Measurements from ENCODE around the gene TPBGL.
"Not testable (repeated sequence)": the region's sequence is repeated elsewhere in the genome, so short reads cannot be mapped to it uniquely, and the experiment has no call there.

The TPBGL gene

DNA sequence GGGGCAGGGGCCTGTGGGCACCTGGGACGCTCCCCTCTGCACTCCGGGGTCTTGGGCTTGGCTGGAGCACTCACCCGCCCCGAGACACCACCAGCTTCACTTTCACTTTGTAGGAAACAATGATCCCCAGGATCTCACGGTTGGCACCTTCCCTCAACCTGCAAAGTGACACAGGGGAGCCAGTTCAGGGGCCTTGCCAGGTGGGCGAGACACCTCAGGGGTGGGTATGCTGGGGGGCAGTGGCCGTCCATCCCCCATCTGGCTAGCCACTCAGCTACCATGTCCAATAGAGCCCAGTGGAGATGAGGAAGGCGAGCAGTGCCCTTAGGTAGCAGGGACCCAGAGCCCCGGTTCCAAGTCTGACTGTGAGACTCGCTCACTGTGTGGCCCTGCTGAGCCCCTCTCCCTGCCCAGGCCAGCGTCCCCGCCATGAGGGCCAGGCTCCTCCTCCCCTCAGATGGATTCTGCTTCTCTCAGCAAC is 32.3 kb downstream of the TPBGL start:
- DNase-seq (ENCODE audit: low spot score), result no peak

DNA sequence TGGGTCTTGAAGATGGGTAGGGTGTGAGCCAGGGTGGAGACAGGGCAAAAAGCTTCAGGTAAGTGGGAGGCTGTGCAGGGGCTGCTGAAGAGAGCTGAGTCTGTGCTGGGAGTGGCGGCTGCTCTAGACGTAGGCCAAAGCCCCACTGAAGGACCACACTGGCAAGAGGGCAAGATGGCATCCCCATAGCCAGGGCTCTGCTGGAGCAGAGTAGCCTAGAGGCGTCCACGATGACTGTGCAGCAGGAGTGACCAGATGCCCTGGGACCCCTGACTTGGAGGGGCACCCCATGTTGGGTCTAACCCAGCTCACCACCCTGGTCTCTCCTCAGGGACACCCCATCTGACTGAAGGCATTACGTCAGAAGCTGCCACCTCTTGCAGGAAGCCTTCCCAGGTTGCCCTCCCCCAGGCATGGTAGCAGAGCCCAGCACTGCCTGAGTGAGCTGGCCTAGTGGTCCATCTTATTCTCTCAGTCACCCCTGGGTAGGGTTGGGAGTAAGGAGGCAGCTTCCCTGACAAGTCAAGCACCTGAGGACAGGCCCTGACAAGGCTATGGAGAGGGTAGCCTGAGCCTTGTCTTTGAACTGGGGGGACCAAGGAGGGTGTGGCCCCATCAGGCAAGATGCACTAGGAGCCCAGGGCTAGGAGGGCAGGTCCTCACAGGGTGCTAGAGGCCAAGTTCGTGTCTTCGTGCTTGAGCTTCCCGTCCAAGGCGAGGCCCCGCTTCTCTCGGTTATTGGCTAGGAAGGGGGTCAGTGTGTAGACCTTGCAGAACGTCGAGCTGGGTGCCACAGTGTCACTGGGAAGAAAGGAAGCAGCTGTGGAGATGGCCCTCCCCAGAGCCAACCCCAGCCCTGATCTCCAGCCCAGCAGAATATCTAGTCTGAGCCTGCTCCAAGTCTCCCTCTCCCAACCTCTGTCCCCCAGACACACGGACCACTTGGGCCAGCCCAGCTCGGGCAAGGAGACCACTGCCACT is 33.1 kb downstream of the TPBGL start:
- DNase-seq (ENCODE audit: low spot score), result no peak

DNA sequence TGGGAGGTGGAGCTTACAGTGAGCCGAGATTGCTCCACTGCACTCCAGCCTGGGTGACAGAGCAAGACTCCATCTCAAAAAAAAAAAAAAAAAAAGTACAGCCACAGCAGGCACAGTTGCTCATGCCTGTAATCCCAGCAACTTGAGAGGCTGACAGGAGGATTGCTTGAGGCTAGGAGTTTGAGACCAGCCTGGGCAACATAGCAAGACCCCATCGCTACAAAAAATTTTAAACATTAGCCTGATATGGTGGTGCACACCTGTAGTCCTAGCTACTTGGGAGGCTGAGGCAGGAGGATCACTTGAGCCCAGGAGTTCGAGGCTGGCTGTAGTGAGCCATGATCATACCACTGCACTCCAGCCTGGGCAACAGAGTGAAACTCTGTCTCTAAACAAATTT is 34.1 kb downstream of the TPBGL start:
- not testable (repeated sequence) for DNase-seq (ENCODE audit: low spot score)

DNA sequence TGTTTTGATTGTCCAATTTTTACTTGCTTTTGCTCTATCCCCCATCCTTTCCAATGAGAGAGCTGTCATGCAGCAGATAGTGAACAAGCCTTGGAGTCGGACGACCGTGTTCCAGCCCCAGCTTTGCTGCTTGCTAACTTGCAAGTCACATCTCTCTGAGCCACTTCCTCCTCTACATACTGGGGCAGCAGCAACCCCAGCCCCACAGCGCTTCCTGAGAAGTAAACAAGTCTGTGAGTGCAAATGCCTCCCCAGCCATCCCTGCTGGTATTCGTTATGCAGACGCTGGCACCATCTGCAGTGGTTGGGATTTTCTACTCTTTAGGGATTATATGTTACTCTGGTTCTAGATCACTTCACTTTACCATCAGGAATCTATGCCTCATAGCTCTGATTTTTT is 35.0 kb downstream of the TPBGL start:
- no peak for DNase-seq (ENCODE audit: low spot score)

DNA sequence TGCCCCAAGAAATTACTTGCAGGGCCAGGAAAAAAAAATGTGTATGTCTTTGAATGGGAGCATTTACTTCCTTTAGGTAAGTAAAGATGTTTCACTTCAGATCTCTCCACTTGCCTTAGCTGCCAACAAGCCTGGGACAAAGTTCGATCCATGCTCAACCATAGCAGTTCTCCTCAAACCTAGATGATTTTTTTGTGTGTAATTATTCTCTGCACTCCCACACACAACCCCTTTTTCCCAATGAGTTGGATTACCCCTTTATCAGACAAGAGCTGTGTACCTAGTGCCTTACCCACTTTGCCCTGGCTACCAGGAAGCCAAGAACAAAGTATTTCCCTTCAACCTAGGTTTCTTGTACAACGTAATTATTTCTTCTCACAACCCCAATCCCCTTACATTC is 35.6 kb downstream of the TPBGL start:
- no peak for DNase-seq (ENCODE audit: low spot score)

DNA sequence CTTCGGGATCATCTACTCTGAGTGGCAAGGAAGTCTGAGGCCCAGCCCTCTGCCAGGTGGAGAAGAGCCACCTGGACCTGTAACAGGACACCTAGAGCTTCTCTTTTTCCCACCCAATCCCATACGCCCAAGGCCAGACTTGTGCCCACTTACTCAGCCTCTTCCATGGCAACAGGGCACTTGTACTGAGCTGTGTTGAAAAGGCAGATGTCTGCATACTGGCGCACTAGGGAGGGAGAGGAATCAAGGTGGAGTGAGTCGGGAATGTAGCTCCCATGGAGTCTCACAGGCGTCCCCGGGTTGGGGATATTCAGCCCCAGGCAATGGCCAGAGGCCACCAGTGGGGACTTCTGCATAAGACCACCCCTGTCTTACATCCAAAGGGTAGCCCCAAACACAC is 36.1 kb downstream of the TPBGL start:
- DNase-seq (ENCODE audit: low spot score), result no peak

DNA sequence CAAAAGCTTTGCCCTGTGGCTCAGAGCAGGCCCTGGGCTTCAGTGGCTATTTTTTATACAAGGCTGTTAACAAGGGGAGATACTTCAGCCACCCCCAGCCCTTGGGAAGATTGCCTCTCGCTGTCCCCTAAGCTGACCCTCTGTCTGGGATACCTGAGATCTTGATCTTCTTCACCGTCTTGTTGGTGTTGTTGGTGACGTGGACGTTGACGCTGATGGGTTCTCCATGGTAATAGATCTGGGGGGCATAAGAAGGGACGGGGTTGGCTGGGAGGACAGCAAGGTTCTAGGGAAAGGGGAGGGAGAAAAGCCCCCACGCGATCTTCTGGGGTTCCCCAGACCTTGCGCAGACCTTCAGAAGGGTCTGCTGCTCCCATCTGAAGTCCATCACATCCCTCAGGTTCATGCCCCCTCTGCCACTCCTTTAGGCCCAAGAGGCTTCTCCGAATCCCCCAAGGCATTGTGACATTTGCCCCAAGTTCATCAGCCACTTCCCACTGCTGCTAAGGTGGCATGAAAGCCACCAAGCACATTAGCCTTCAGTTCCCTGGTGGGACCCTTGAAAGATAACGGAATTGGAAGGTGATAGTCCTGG is 36.7 kb downstream of the TPBGL start:
- no peak for DNase-seq (ENCODE audit: low spot score)

DNA sequence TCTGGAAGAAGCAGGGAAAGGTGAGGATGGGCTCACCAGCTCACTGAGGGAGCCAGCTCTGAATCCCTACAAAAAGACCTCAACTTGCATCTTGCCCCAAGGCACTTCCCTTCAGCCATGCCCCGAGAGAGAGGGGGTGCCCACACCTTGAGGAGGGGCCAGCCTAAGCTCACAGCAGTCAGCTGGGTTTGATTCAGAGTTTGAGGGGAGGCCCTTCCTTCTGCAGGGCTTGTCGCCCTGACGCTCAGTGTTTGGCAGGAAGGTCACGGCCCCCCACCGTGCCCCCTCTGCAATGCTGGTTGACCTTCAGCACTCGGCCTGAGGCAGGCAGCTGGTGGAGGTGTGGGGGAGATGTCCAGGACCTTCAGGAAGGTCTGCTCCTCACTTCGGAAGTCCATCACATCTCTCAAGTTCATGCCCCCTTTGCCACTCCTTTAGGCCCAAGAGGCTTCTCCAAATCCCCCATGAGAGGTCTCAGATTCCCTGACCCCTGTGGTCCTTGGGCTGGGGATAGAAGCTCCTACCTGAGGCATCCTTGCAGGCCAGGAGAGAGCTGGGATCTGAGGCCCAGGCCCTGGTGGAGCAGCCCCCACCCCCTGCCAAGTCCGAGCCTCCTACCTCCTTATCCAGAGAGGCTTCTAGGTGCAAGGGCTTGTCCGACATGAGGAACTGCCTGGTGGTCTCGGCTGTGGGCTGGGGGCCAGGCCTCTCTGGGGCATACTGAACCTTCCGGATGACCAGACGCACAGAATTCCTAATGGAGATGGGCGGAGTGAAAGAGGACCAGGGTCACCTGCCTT is 37.6 kb downstream of the TPBGL start:
- DNase-seq (ENCODE audit: low spot score), result no peak

DNA sequence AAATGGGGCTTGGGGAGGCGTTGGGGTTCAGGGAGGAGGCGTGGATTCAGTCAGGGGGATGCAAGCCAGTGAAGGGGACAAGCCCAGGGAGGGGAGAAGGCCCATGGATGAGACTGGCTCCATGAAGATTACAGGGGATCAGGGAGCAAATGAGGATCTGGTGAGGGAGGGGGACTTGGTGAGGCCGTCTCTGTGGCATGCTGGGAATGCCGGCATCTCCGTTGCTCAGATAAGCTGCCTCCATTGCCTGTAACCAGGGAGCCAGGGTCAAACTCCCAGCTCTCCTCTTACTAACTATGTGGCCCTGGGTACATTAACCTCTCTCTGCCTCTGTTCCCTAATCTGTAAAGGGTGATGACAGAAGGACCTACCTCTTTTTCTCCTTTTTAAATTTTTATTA is 38.7 kb downstream of the TPBGL start:
- no peak for DNase-seq (ENCODE audit: low spot score)

DNA sequence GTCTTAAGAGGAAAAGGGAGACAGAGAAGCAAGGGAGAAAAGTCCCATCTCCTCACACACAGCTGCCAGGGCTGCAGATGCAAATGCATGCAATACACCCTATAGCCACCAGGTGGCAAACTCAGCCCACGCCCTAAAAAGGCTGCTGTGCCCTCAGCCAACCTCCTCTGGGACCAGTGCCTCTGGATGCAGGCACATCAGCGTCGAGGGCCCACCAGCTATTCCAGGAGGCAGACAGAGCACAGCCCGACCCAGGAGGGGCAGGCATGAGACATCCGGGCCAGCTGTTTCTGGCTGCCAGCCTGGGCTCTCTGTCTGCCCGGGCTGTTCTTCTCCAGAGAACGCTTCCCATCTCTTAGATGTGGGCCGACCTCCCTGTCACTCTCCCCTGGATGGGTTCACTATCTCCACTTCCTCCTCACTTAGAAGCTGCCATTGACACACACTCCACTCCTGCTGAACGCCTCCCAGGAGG is 39.7 kb downstream of the TPBGL start:
- peak; percentile 91 for DNase-seq (ENCODE audit: low spot score)

DNA sequence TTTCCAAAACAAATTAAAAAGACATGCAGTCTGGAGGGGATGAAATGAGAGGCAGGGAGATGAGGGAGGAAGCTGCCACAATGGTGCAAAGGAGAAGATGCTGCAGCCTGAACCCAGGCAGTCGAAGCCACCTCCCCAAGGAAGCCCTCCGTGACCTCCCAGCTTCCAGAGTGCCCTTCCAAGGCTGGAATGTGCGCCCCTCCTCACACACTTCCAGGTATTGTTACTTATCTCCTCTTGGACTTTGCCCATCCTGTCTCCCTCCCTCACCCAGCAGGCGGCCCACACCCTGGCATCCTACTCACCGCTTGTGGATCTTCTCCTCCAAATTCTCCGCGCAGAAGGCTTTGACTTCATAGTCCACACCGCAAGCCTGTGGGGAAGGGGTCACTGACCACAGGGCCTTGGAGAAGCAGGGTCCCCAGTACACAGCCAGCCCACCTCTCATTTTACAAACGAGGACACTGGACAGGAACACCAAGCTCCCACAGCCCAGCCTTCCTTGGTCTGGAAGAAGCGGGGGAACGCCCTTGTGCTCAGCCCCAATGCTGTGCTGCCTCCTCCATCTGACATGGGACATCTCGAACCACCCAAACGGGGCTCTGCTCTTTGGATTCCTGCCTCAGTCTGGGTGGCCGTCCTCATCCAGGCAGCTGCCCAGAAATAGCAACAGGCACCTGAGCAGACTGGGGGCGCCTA is 40.3 kb downstream of the TPBGL start:
- no peak for DNase-seq (ENCODE audit: low spot score)

DNA sequence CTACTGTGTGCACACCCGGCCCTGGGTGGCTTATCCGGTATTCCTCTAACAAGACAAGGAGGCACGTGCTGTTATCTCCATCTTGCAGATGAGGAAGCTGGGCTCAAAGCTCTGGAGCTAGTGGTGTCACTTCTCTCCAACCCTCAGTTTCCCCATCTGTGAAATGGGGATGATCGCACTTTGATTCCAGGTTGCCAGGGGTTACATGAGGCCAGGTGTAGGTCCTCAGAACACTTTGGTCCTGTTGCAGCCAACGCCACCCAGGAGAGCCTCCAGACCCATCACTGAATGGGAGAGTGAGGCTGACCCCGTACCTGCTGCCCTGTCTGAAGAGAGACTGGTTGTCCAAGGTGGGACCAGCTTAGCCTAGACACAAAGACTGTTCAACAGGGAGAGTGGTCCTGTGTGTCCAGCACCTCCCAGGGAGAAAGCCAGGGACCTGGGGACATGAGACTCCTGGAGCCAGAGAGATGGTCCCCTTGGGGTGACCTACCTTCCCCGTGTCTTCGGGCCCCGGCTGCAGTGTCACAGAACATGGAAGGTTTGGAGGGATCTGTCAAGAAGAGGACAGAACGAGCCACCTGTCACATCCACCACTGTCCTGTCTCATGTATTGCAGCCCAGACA is 41.0 kb downstream of the TPBGL start:
- no peak for DNase-seq (ENCODE audit: low spot score)

DNA sequence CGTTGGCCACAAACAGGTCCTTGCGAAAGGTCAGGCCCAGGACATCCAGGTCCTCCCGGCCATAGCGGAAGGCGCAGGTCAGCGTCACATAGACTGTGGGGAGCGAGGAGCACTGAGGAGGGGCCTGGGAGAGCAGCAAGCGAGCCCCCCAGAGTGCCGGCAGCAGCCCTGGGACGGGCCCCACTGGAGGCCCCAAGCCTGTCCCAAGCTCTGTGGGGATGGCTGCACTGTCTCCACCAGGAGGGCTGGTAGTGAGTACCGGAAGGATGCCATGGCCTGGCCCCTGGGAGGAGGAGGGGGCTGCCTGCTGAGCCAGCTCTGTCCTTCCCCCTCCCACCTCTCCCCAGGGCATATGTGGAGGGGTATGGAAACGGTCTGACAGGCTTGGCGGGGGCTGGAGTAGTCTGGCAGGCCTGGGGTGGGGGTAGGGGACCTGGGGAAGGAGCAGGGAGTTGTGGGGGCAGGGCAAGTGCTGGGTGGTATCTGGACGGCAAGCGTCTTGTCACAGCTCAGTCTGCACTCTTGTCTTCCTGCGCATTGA is 42.9 kb downstream of the TPBGL start:
- DNase-seq (ENCODE audit: low spot score), result no peak

DNA sequence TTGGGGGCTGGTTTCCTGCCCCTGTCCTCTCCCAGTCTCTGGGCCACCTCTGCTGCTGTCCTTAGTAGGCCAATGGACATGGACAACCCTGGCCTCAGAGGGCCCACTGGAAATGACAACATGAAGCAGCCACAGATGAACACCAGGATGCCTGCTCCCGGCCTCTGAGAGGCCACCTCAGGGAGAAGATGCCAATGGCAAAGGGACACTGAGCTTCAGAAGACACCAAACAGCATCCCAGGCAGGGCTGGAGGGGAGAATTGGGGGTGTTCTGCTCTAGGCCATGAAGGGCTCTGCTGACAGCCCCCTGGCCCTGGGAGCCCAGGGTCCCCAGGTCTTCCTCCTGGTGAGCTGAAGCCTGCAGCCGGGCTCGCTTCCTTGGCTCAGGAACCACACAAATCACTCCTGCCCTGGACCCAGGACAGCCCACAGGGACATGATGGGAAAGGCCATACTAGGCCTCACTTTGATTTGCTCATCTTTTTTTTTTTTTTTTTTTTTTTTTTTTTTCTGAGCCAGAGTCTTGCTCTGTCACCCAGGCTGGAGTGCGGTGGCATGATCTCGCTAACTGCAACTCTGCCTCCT is 45.3 kb downstream of the TPBGL start:
- no peak for DNase-seq (ENCODE audit: low spot score)

DNA sequence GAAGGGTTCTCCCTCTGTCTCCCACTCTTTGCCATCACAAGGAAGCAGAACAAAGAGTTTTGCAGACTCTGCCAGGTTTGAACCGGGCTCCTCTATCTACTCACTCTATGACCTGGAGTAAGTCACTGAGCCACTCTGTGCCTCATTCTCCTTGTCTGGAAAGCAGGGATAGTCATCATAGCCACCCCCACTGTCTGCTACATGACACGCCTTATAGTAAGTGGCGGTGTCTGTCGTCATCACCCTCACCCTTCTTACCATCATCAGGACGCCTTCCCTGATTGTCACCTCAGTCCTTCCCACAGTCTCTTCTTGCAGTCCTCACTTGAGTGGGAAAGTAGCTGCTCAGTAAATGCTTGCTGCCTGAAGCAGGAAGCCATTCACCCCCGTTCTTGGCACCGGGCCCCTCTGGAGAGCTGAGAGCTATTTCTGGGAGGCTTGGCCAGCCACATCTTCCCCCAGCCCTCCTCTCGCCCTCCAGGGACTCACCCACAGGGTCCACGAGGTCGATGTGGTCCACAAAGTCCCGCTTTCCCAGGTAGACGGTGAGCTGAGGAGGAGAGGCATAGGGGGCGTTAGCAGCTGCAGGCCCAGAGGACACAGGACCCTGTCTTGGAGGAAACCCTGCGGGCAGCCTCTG is 46.4 kb downstream of the TPBGL start:
- no peak for DNase-seq (ENCODE audit: low spot score)

DNA sequence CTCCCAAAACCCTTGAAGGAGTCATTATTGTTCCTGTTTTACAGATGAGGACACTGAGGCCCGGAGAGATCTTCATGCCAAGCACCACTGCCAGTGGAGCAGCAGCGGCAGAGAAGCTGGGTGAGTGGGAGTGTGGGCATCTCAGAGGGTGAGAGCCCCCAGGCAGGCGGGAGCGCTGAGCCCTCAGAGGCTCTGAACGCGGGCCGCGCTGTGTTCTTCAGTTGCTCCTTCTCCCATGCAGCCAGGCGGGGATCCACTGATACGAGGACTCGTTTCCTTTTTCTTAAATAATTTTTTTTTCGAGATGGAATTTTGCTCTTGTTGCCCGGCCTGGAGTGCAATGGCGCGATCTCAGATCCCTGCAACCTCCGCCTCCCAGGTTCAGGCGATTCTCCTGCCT is 47.0 kb downstream of the TPBGL start:
- DNase-seq (ENCODE audit: low spot score), result no peak

DNA sequence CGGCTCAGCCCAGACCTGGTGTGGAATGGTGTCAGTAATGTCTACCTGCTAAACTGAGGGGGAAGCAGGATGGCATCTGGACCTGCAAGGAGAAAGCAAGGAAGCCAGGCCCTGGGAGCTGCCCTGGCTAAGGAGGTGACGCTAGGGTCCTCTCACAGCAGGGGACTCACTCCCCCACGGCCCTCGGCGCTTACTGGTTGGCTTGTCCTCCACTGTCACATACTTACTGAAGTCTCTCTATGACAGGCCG is 48.9 kb downstream of the TPBGL start:
- no peak for DNase-seq (ENCODE audit: low spot score)

DNA sequence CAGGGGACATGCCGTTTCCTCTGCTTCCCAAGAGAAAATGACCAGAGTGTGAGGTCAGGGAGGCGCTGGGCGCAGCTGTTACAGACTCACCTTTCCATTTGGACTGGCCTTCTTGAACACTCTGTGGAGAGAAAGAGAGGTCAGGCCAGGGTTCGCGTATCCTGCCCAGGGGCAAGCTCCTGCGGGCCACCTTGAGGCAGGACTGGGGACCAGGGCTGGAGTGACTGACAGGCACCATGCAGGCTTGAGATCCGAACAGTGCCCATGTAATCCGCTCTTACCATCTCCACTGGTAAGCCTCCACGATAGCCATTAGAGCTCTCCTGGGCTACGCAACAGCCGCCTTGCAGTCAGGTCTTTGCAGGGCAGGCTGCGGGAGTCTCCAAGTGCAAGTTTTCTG is 49.3 kb downstream of the TPBGL start:
- DNase-seq (ENCODE audit: low spot score), result no peak

DNA sequence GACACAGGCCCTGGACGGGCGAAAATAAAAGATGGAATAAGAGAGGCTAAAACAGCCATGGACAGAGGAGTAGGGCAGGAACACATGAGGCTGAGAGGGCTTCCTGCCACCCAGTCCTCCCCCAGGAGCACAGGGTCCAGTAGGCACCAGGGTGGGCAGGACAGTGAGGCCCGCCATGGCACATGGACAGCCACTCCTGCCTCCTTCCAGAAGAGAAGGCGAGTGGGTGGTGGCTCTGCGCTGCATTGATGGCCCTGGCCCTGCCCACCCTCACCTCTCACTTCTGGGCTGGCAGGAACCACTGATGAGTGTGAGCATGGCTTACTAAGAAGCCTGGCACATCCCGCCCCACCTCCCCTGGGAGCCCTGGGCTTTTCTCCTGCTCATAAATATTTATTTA is 51.2 kb downstream of the TPBGL start:
- DNase-seq (ENCODE audit: low spot score), result no peak

DNA sequence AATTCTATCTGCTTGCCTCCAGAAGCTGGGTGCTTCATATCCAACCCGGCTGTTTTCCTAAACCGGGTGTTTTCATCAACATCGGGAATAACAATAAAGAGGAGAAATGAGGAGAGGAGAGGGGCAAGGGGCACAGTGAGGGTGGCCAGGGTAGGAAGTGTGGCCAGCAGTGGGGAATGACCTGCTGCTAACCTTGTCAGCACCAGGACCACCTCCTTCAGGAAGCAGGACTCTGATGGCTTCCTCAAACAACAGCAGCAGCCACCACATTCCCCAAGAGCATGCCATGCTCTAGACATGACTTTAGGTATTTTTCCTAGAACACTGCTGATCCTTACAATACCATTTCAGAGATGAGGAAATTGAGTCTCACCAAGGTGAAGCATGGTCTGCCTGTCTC is 52.4 kb downstream of the TPBGL start:
- DNase-seq (ENCODE audit: low spot score), result no peak
